HL-60/S4 treated with retinoic acid at 250 ng/mL for 4 days and 3 days (cell line): ENCODE measurements around the gene GABRB1.

Source experiments
- in situ Hi-C: fragments of 300-500 bp; cut with MboI; formaldehyde crosslinking; loops from 2 replicates; pipeline ENCODE4 v1.7.0; 2022; ENCODE audit warnings: low sequenced_read_pairs

GABRB1 gene

GRCh38 chr4:47031011-47031678 lies at the start of gene GABRB1:
GABRB1 (plus strand) TSS chr4:47031567.
- in situ Hi-C loops, result no loop called here

- in situ Hi-C loops, result no loop called here
Observed at GRCh38 chr4:46984781-46985180, 46.6 kb upstream of the GABRB1 start.

GRCh38 chr4:46986922-46987638 lies 44.3 kb upstream of the GABRB1 start:
- in situ Hi-C loops, result no loop called here

- in situ Hi-C loops, result no loop called here
Observed at GRCh38 chr4:46992338-46992737, 39.0 kb upstream of the GABRB1 start.

GRCh38 chr4:46993075-46994006 lies 38.0 kb upstream of the GABRB1 start, which contains the start of gene GABRA4:
GABRA4 (minus strand) TSS chr4:46993581; CDS start chr4:46993424, 157 bp downstream.
- in situ Hi-C loops, result no loop called here

GRCh38 chr4:46994007-46994405 lies 37.4 kb upstream of the GABRB1 start:
- in situ Hi-C loops, result no loop called here

GRCh38 chr4:46999566-46999965 lies 31.8 kb upstream of the GABRB1 start:
- in situ Hi-C loops, result no loop called here

GRCh38 chr4:47000406-47000805 lies 31.0 kb upstream of the GABRB1 start:
- in situ Hi-C loops, result no loop called here

- in situ Hi-C loops, result no loop called here
Observed at GRCh38 chr4:47002580-47002979, 28.8 kb upstream of the GABRB1 start.

- in situ Hi-C loops, result no loop called here
Observed at GRCh38 chr4:47010347-47010911, 20.9 kb upstream of the GABRB1 start.

- in situ Hi-C loops, result no loop called here
Observed at GRCh38 chr4:47010912-47011446, 20.4 kb upstream of the GABRB1 start.

GRCh38 chr4:47012676-47013075 lies 18.7 kb upstream of the GABRB1 start:
- in situ Hi-C loops, result no loop called here

GRCh38 chr4:47013373-47013772 lies 18.0 kb upstream of the GABRB1 start:
- in situ Hi-C loops, result no loop called here

GRCh38 chr4:47017081-47017480 lies 14.3 kb upstream of the GABRB1 start:
- in situ Hi-C loops, result no loop called here

- in situ Hi-C loops, result no loop called here
Observed at GRCh38 chr4:47017494-47017893, 13.9 kb upstream of the GABRB1 start.

GRCh38 chr4:47031751-47032404 lies 511 bp downstream of the GABRB1 start:
- in situ Hi-C loops, result no loop called here

- in situ Hi-C loops, result no loop called here
Observed at GRCh38 chr4:47032405-47033106, 1.2 kb downstream of the GABRB1 start.

GRCh38 chr4:47038263-47038662 lies 6.9 kb downstream of the GABRB1 start:
- in situ Hi-C loops, result no loop called here

- in situ Hi-C loops, result no loop called here
Observed at GRCh38 chr4:47040828-47041227, 9.5 kb downstream of the GABRB1 start.

GRCh38 chr4:47043821-47044220 lies 12.5 kb downstream of the GABRB1 start:
- in situ Hi-C loops, result no loop called here
